Type B pancreatic cell (in vitro differentiated cells): Measurements from ENCODE around the gene EVA1A. TPM values are rescaled to one million over a fixed set of nuclear protein-coding genes. Genes with fewer than 3 reads are reported as not detected.

Source experiments
- DNase-seq: peaks from one replicate; pipeline ENCODE4 v3.0.0; 2021; ENCODE audit warnings: mixed read lengths; ENCODE audit not compliant: unreplicated experiment; ENCODE audit errors: extremely low spot score
- H3K27ac Mint-ChIP-seq: 2 replicates; pipeline ENCODE4 v1.8.0; 2021; ENCODE audit warnings: mild to moderate bottlenecking, mixed read lengths
- H3K27me3 Mint-ChIP-seq: 2 replicates; pipeline ENCODE4 v1.8.0; 2021; ENCODE audit warnings: mixed read lengths
- H3K36me3 Mint-ChIP-seq: 2 replicates; pipeline ENCODE4 v1.8.0; 2021; ENCODE audit warnings: mixed read lengths
- H3K4me1 Mint-ChIP-seq: one replicate; pipeline ENCODE4 v1.8.0; 2021; ENCODE audit warnings: mixed read lengths; ENCODE audit not compliant: unreplicated experiment
- H3K4me3 Mint-ChIP-seq: 2 replicates; pipeline ENCODE4 v1.8.0; 2021; ENCODE audit warnings: mild to moderate bottlenecking, mixed read lengths
- H3K9me3 Mint-ChIP-seq: 2 replicates; pipeline ENCODE4 v1.8.0; 2021; ENCODE audit warnings: mixed read lengths
- CTCF ChIP-seq: fragments of 200-600 bp; sonication (generic); conservative IDR thresholded peaks from 2 replicates; pipeline ENCODE4 v1.5.0; 2021; ENCODE audit warnings: antibody characterized with exemption, mild to moderate bottlenecking
- total RNA-seq: library from RNA; stranded (reverse); gene quantifications from 2 replicates; pipeline ENCODE4 v1.2.1, GENCODE V29; 2021; ENCODE audit warnings: low replicate concordance

The EVA1A gene
- total RNA-seq, 1 donor from 2014 or later: 13.5 TPM

GRCh38 chr2:75607400-75607798, 46.7 kb upstream of the EVA1A start:
- H3K9me3 Mint-ChIP-seq: peaks cover 6% of the 10 kb centered on the region
- no peak for DNase-seq
- H3K27me3 Mint-ChIP-seq: peaks cover 39% of the 10 kb centered on the region
- TF ChIP-seq CTCF: no peak
- H3K4me3 Mint-ChIP-seq: no peak overlapping the region
- no peak overlapping the region for H3K27ac Mint-ChIP-seq
- H3K4me1 Mint-ChIP-seq: peaks cover 18% of the 10 kb centered on the region
- peaks cover 3% of the 10 kb centered on the region for H3K36me3 Mint-ChIP-seq

- peaks cover 36% of the 10 kb centered on the region for H3K27me3 Mint-ChIP-seq
- H3K9me3 Mint-ChIP-seq: peaks cover 6% of the 10 kb centered on the region
- no peak for TF ChIP-seq CTCF
- H3K4me3 Mint-ChIP-seq: no peak overlapping the region
- peaks cover 3% of the 10 kb centered on the region for H3K36me3 Mint-ChIP-seq
- peaks cover 18% of the 10 kb centered on the region for H3K4me1 Mint-ChIP-seq
- no peak overlapping the region for H3K27ac Mint-ChIP-seq
- no peak for DNase-seq
These were observed 46.1 kb upstream of the EVA1A start for GRCh38 chr2:75606761-75607399.

GRCh38 chr2:75605770-75606529, 45.2 kb upstream of the EVA1A start:
- Mint-ChIP-seq H3K9me3 (peaks cover 6% of the 10 kb centered on the region), H3K4me3 (no peak overlapping the region), H3K4me1 (peaks cover 18% of the 10 kb centered on the region)

GRCh38 chr2:75604484-75604883, 43.7 kb upstream of the EVA1A start:
- H3K36me3 Mint-ChIP-seq: peaks cover 3% of the 10 kb centered on the region
- DNase-seq: no peak
- no peak for TF ChIP-seq CTCF

More at GRCh38 chr2:75605770-75606529, 45.2 kb upstream of the EVA1A start:
- TF ChIP-seq CTCF: no peak
- no peak overlapping the region for H3K27ac Mint-ChIP-seq
- no peak for DNase-seq
- peaks cover 34% of the 10 kb centered on the region for H3K27me3 Mint-ChIP-seq
- peaks cover 3% of the 10 kb centered on the region for H3K36me3 Mint-ChIP-seq

GRCh38 chr2:75603477-75603876, 42.7 kb upstream of the EVA1A start:
- H3K27me3 Mint-ChIP-seq: peaks cover 26% of the 10 kb centered on the region
- H3K4me1 Mint-ChIP-seq: peaks cover 28% of the 10 kb centered on the region
- peaks cover 3% of the 10 kb centered on the region for H3K36me3 Mint-ChIP-seq
- DNase-seq: no peak
- no peak overlapping the region for H3K27ac Mint-ChIP-seq
- no peak overlapping the region for H3K4me3 Mint-ChIP-seq
- peaks cover 6% of the 10 kb centered on the region for H3K9me3 Mint-ChIP-seq
- no peak for TF ChIP-seq CTCF

More at GRCh38 chr2:75604484-75604883, 43.7 kb upstream of the EVA1A start:
- no peak overlapping the region for H3K4me3 Mint-ChIP-seq
- peaks cover 6% of the 10 kb centered on the region for H3K9me3 Mint-ChIP-seq
- peaks cover 30% of the 10 kb centered on the region for H3K27me3 Mint-ChIP-seq
- H3K4me1 Mint-ChIP-seq: peaks cover 26% of the 10 kb centered on the region
- H3K27ac Mint-ChIP-seq: no peak overlapping the region
